ENCODE measurements around the gene KRTAP4-8.
"Not testable (repeated sequence)": the region's sequence is repeated elsewhere in the genome, so short reads cannot be mapped to it uniquely, and the experiment has no call there.

Gene KRTAP4-8

DNA sequence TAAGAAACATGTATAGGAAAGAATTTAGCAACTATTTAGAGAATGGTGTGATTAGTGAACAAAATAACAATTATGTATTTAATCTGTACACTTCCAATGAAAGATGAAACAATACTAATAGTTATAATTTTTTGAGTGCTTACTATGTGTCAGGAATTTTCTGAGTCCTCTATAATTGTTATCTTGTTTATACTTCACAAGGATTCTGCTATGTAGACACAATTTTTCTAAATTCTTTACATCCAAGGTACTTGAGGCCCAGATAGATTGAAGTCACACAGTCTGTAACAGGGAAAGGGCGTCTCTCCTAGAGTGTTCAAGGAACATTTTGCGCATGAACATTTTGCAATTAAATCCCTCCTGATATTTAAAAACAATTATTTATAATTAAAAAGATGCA is 27.1 kb upstream of the KRTAP4-8 start:
- TF ChIP-seq, protein P1, sequence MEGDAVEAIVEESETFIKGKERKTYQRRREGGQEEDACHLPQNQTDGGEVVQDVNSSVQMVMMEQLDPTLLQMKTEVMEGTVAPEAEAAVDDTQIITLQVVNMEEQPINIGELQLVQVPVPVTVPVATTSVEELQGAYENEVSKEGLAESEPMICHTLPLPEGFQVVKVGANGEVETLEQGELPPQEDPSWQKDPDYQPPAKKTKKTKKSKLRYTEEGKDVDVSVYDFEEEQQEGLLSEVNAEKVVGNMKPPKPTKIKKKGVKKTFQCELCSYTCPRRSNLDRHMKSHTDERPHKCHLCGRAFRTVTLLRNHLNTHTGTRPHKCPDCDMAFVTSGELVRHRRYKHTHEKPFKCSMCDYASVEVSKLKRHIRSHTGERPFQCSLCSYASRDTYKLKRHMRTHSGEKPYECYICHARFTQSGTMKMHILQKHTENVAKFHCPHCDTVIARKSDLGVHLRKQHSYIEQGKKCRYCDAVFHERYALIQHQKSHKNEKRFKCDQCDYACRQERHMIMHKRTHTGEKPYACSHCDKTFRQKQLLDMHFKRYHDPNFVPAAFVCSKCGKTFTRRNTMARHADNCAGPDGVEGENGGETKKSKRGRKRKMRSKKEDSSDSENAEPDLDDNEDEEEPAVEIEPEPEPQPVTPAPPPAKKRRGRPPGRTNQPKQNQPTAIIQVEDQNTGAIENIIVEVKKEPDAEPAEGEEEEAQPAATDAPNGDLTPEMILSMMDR (IDR thresholded peaks at IDR 0.05), result no peak
- Histone ChIP-seq H3K9me3 (ENCODE audit: control insufficient read depth, low read length) (no peaks in the 10 kb centered on the region), H3K4me3 (ENCODE audit: low read depth, low read length) (no peak overlapping the region)

DNA sequence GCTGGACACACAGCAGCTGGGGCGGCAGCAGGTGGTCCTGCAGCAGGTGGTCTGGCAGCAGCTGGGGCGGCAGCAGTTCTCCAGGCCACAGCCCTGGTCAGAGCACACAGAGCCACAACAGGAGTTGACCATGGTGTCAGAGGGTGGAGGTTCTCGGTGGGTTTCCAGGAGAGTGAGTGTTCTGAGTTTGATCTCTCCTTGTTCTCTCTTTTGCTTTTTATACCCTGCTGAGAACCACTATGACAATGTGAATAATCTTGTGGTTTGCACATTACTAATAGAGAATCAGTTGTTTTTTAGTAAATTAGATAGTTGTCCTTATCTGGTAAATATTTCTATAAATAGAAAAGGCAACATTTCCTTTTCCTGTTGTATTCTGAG is 26.0 kb upstream of the KRTAP4-8 start, which contains the start of gene KRTAP4-12:
KRTAP4-12 (minus strand) TSS at position 192 of the 381 bp plus-strand sequence; CDS start at position 132, 60 bp downstream.
- H3K79me2 ChIP-seq; H3K4me1 ChIP-seq; H3K9ac ChIP-seq; H3K4me2 ChIP-seq (ENCODE audit: low read length); H3K4me3 ChIP-seq (ENCODE audit: low read depth, low read length); H3K27me3 ChIP-seq (ENCODE audit: control insufficient read depth, insufficient read depth, low read length); H3K9me3 ChIP-seq (ENCODE audit: control insufficient read depth, low read length); H2AFZ ChIP-seq; H3K36me3 ChIP-seq (ENCODE audit: control insufficient read depth, insufficient read depth, low read length); H3K27ac ChIP-seq: not testable (repeated sequence)

More for the DNA sequence above, 27.1 kb upstream of the KRTAP4-8 start:
- no peak overlapping the region for H3K27ac ChIP-seq
- no peak overlapping the region for H3K4me2 ChIP-seq (ENCODE audit: low read length)
- H2AFZ ChIP-seq, result no peak overlapping the region
- H3K79me2 ChIP-seq, result no peaks in the 10 kb centered on the region
- no peak overlapping the region for H3K9ac ChIP-seq
- H3K36me3 ChIP-seq (ENCODE audit: control insufficient read depth, insufficient read depth, low read length), result no peaks in the 10 kb centered on the region
- no peaks in the 10 kb centered on the region for H3K27me3 ChIP-seq (ENCODE audit: control insufficient read depth, insufficient read depth, low read length)
- H3K4me1 ChIP-seq, result no peaks in the 10 kb centered on the region

DNA sequence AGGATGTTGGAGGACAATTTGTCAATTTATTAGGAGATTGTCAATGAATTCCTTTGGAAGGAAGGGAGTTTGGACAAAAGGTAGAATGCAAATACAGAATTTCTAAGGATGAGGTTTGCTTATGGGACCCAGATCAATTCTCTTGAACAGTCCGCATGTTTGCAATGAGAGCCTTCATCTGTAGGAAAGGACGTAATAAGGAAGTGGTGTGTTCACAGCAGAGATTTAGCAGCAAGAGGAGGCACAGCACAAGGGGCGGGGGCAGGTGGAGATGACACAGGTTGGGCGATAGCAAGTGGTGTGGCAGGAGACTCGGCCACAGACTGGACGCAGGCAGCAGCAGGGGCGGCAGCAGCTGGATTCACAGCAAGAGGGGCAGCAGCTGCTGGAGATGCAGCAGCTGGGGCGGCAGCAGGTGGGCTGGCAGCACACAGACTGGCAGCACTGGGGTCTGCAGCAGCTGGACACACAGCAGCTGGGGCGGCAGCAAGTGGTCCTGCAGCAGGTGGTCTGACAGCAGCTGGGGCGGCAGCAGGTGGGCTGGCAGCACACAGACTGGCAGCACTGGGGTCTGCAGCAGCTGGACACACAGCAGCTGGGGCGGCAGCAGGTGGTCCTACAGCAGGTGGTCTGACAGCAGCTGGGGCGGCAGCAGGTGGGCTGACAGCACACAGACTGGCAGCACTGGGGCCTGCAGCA is 25.5 kb upstream of the KRTAP4-8 start:
- not testable (repeated sequence) for H3K4me2 ChIP-seq (ENCODE audit: low read length); H3K36me3 ChIP-seq (ENCODE audit: control insufficient read depth, insufficient read depth, low read length); H3K79me2 ChIP-seq; H2AFZ ChIP-seq; H3K4me3 ChIP-seq (ENCODE audit: low read depth, low read length); H3K9ac ChIP-seq; H3K27me3 ChIP-seq (ENCODE audit: control insufficient read depth, insufficient read depth, low read length); H3K4me1 ChIP-seq; H3K27ac ChIP-seq; H3K9me3 ChIP-seq (ENCODE audit: control insufficient read depth, low read length)

DNA sequence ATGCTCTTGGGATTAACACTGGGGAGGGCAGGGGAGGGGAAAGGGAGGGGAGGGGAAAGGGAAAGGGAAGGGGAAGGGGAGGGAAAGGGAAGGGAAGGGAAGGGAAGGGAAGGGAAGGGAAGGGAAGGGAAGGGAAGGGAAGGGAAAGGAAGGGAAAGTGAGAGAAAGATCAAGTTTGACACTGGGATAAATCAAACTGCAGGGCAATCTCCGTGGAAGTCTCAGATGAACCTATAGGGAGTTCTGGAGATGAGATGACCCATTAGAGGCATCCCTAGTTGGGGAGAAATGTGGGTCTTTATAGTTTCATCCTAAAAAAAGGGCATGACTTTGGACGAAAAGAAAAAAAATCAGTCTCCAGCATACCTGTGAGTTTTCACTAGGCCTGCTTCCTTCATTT is 23.8 kb upstream of the KRTAP4-8 start:
- Histone ChIP-seq H3K27me3 (ENCODE audit: control insufficient read depth, insufficient read depth, low read length) (no peaks in the 10 kb centered on the region), H3K36me3 (ENCODE audit: control insufficient read depth, insufficient read depth, low read length) (no peaks in the 10 kb centered on the region), H2AFZ (no peak overlapping the region), H3K9me3 (ENCODE audit: control insufficient read depth, low read length) (no peaks in the 10 kb centered on the region), H3K9ac (no peak overlapping the region), H3K4me2 (ENCODE audit: low read length) (no peak overlapping the region), H3K27ac (no peak overlapping the region), H3K79me2 (no peaks in the 10 kb centered on the region), H3K4me1 (no peaks in the 10 kb centered on the region), H3K4me3 (ENCODE audit: low read depth, low read length) (no peak overlapping the region)
- TF ChIP-seq, protein P1 (IDR thresholded peaks at IDR 0.05), result no peak

DNA sequence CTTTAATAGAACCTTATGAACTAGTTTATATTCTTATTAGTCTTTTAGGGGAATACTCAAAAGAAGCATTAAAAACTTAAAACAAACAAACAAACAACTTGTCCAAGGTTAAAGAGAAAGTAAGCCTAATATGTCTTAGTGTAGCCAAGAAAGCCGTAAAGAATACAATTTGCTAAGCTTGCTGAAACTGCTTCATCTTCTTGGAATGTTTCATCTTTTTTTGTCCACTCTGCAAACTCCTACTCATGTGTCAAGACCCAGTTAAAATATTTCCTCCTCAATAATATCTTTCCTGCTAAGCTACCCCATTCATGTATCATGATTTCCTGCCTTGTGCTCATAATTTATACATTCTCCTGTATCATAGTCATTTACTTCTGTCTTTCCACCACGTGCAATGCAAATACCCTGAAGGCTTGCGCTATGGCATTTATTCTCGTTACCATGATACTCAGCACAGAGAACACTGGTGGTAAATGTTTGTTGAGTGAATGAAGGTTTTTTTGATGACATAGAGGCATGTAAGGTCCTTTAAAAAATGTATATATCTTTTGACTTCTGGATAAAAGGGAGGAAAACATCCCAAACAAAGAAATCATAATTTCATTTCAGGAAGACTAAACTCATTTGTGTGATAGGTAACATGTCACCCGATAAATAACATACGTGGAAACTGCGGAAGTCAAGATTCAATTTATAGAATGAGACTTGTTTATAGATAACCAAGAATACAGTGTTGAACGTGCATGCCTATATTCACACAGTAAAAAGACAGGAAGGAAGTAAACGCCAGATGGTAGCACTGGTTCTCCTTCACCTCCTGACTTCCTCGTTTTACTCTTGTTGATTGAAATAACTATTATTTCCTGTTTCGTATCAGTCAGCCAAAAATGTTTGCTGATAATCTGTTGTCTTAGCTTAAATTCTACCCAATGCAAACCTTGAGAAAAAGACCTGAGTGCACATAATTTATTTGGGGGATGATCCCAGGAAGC is 22.1 kb upstream of the KRTAP4-8 start:
- H3K27ac ChIP-seq; H3K79me2 ChIP-seq; H3K36me3 ChIP-seq (ENCODE audit: control insufficient read depth, insufficient read depth, low read length); H3K27me3 ChIP-seq (ENCODE audit: control insufficient read depth, insufficient read depth, low read length); H3K9me3 ChIP-seq (ENCODE audit: control insufficient read depth, low read length); H3K4me3 ChIP-seq (ENCODE audit: low read depth, low read length); H2AFZ ChIP-seq; H3K4me2 ChIP-seq (ENCODE audit: low read length); H3K9ac ChIP-seq; H3K4me1 ChIP-seq: not testable (repeated sequence)

DNA sequence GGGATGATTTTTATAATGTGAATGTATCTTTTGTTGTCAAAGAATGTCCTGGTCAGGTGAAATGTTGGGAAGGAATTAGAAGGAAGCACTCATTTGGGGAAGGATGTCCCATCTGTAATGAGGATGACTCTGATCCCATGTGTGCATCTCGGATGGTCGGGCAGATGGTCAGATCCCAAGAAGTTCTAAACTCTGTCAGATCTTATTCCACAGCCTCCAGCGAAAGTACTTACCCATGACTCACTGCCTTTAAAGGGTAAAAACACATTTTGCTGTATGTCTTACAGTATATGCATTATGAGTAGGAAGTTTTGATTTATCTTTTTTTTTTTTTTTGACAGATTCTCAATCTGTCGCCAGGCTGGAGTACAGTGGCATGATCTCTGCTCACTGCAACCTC is 20.8 kb upstream of the KRTAP4-8 start:
- Histone ChIP-seq H3K36me3 (ENCODE audit: control insufficient read depth, insufficient read depth, low read length) (no peaks in the 10 kb centered on the region), H3K27ac (no peak overlapping the region), H3K4me2 (ENCODE audit: low read length) (no peak overlapping the region), H2AFZ (no peak overlapping the region), H3K79me2 (no peaks in the 10 kb centered on the region), H3K27me3 (ENCODE audit: control insufficient read depth, insufficient read depth, low read length) (no peaks in the 10 kb centered on the region), H3K9ac (no peak overlapping the region), H3K9me3 (ENCODE audit: control insufficient read depth, low read length) (no peaks in the 10 kb centered on the region), H3K4me1 (no peaks in the 10 kb centered on the region), H3K4me3 (ENCODE audit: low read depth, low read length) (no peak overlapping the region)
- TF ChIP-seq, protein P1 (IDR thresholded peaks at IDR 0.05), result no peak

DNA sequence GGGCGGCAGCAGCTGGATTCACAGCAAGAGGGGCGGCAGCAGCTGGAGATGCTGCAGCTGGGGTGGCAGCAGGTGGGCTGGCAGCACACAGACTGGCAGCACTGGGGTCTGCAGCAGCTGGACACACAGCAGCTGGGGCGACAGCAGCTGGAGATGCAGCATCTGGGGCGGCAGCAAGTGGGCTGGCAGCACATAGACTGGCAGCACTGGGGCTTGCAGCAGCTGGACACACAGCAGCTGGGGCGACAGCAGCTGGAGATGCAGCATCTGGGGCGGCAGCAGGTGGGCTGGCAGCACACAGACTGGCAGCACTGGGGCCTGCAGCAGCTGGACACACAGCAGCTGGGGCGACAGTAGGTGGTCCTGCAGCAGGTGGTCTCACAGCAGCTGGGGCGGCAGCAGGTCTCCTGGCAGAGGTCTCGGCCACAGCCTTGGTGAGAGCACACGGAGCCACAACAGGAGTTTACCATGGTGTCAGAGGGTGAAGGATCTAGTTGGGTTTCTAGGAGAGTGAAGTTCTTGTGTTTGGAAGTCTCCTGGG is 20.0 kb upstream of the KRTAP4-8 start, which contains the start of gene KRTAP4-11:
KRTAP4-11 (minus strand) TSS at position 528 of the 541 bp plus-strand sequence; CDS start at position 470, 58 bp downstream.
- H3K9me3 ChIP-seq (ENCODE audit: control insufficient read depth, low read length); H3K27ac ChIP-seq; H3K9ac ChIP-seq; H3K79me2 ChIP-seq; H3K36me3 ChIP-seq (ENCODE audit: control insufficient read depth, insufficient read depth, low read length); H2AFZ ChIP-seq; H3K27me3 ChIP-seq (ENCODE audit: control insufficient read depth, insufficient read depth, low read length); H3K4me3 ChIP-seq (ENCODE audit: low read depth, low read length); H3K4me1 ChIP-seq; H3K4me2 ChIP-seq (ENCODE audit: low read length): not testable (repeated sequence)

Data from parathyroid adenoma (tissue), 2 donors.